HG03045 (cell line): ENCODE measurements around the gene ATP5MC2.
"Not testable (repeated sequence)": the region's sequence is repeated elsewhere in the genome, so short reads cannot be mapped to it uniquely, and the experiment has no call there.

ENCODE experiments used
- ATAC-seq: cut with Tn5 transposase; IDR thresholded peaks from one replicate; pipeline ENCODE4 v1.9.1; 2021; ENCODE audit warnings: mild to moderate bottlenecking, moderate library complexity; ENCODE audit not compliant: unreplicated experiment

ATP5MC2 gene

GRCh38 chr12:53653595-53653994, 22.3 kb downstream of the ATP5MC2 start:
- no peak for ATAC-seq

GRCh38 chr12:53652366-53652765, 23.5 kb downstream of the ATP5MC2 start:
- ATAC-seq: no peak

- ATAC-seq: no peak
Measured at GRCh38 chr12:53651737-53652136, 24.1 kb downstream of the ATP5MC2 start.

- ATAC-seq: not testable (repeated sequence)
Measured at GRCh38 chr12:53646300-53646699, 29.6 kb downstream of the ATP5MC2 start.

- ATAC-seq: no peak
Measured at GRCh38 chr12:53645165-53645564, 30.7 kb downstream of the ATP5MC2 start.

- no peak for ATAC-seq
Measured at GRCh38 chr12:53644133-53644532, 31.8 kb downstream of the ATP5MC2 start.

GRCh38 chr12:53643232-53643979, 32.5 kb downstream of the ATP5MC2 start:
- no peak for ATAC-seq

- ATAC-seq: no peak
Measured at GRCh38 chr12:53638057-53638456, 37.8 kb downstream of the ATP5MC2 start.

DNA sequence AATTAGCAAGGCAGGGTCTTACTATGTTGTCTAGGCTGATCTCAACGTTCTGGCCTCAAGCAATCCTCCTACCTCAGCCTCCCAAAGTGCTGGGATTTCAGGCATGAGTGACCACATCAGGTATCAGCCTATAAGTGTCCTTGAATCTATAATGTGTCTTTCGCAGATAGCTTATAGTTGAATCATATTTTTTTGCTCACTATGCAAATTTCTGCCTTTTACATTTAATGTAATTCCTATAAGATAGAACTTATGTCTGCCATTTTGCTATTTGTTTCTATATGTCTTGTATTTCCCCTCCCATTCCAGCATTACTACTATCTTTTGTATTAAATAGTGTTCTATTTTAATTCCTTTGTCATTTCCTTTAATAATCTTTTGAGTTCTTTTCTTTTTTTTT, 39.2 kb downstream of the ATP5MC2 start:
- ATAC-seq: no peak

DNA sequence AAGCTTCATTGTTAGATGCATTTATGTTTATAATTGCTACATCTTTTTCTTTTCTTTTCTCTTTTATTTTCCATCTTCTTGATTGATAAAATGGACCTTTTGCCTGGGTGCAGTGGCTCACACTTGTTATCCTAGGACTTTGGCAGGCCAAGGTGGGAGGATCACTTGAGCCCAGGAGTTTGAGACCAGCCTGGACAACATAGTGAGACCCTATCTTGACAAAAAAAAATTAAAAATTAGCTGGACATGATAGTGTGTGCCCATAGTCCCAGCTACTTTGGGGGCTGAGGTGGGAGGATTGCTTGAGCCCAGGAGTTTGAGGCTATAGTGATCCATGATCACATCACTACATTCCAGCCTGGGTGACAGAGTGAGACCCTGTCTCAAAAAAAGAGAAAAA, 40.2 kb downstream of the ATP5MC2 start:
- ATAC-seq: not testable (repeated sequence)

DNA sequence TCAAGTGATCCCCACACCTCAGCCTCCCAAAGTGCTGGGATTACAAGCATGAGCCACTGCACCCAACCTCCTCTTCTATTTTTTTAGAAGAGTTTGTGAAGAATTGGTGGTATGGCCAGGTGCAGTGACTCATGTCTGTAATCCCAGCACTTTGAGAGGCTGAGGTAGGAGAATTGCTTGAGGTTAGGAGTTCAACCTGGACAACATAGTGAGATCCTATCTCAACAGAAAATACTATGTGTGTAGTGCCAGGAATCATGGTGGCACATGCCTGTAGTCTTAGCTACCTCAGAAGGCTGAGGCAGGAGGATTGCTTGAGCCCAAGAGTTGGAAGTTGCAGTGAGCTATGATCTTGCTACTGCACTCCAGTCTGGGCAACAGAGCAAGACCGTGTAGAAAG, 44.2 kb downstream of the ATP5MC2 start:
- no peak for ATAC-seq

GRCh38 chr12:53627919-53628318, 48.0 kb downstream of the ATP5MC2 start:
- no peak for ATAC-seq

GRCh38 chr12:53626702-53627169, 49.1 kb downstream of the ATP5MC2 start:
- no peak for ATAC-seq

DNA sequence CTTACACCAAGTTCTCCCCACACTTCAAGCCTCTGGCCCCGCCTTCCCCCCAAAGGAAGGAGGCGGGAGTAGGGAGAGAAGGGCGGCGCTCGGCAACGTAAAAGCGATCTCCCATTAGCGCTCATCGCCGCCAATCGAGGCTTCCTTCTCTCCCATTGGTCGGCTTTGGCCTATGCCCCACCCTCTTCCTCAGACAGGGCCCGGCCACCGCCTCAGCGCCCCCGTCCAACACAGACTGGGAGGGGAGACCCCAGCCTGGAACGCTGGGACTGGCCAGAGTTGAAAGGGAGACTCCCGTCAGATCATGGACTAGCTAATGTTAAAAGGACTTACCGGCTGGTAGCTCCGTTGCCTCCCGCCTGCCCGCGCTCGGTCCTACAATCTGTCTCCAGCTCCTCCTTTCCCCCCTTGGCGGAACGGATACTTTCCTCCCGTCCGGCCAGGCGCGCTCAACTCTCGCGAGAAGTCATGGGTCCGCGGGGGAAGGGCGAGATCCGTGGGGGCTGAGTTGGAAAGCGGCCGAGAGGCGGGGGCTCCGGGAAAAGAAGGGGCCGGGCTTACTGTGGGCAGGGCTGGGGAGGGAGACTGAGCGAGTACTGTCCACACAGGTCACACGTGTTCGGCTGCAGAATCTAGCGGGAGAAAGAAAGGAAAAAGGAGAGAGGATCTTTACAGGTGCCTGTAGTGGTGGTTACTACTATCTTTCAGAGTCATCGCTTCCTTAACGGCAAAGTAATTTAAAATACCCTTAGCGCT, 49.8 kb downstream of the ATP5MC2 start, which contains the start of gene ATF7:
Gene ATF7 (minus strand): TSS at position 437 of the 756 bp plus-strand sequence. CDS start 25,382 bp downstream, outside the sequence.
- peak; percentile 95 for ATAC-seq

GRCh38 chr12:53625373-53625945, 50.4 kb downstream of the ATP5MC2 start:
- ATAC-seq: no peak

GRCh38 chr12:53624956-53625355, 50.9 kb downstream of the ATP5MC2 start:
- ATAC-seq: no peak

DNA sequence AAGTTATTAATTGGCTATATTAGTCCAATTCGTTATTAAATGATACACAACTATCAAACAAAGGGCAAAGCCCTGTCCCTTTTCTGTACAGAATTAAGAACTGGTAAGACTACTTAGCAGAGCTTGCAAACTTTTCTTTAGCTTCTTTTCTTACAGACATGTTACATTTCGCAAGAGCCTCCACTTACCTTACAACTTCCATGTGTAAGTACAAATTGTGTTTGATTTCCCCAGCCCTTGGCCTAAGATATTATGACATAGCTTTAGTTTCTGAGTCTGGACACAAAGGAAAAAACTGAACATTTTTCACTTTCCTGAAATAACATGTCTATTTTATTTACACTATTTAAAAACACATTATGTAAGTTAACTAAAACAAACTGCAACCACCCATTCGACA, 51.4 kb downstream of the ATP5MC2 start:
- no peak for ATAC-seq

DNA sequence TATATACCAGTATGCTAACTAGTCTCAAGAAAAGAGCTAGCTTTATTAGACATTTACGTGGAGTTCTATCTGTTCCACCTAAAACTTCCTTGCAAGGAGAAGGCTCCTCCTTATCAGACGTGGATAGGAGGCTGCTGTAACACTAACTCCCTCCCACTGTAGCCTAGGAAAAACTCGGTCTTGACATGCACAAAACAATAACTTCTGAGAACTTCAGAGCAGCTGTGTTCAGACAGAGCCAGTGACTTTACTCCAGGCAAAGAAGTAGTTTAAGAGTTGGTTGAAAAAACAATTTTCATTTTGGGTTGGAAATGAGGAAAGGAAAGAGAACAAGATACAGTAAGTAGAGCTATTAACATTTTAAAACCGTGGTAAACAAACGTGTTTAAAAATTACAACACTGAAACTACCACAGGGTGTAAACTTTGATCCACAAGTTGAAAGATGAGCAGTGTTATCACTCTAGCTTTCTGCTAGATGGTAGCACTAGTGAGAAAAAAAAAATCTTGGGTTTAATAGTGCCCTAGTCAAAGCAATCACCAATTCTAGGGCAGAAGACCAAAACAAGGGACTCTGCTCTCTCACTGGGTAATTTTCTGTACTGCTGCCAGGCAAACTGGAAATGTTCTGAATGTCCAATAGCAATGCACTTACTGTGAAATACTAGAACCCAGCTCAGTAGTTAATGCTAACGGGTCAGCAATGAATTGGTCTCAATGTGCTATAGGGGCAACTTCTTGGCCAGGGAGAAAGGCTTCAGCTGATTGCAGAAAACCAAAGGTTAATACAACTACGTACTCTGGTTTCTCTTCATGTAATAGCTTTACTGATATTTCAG, 52.1 kb downstream of the ATP5MC2 start:
- ATAC-seq: no peak

DNA sequence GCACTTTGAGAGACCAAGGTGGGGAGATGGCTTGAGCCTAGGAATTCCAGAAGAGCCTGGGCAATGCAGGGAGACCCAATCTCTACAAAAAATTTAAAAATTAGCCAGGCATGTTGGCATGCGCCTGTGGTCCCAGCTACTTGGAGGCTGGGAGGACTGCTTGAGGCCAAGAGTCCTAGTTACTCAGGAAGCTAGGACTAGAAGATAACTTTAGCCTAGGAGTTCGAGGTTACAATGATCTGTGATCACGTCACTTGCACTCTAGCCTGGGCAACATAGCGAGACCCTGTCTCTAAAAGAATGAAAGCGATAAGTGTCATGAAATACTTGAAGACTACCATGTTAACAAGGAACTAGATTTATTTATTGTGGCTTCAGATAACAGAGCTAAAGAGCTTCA, 53.2 kb downstream of the ATP5MC2 start:
- no peak for ATAC-seq

GRCh38 chr12:53618275-53618674, 57.6 kb downstream of the ATP5MC2 start:
- no peak for ATAC-seq

- no peak for ATAC-seq
Measured at GRCh38 chr12:53617700-53618099, 58.2 kb downstream of the ATP5MC2 start.
